ENCODE data around the gene RASL11A. TPM values are rescaled to one million over a fixed set of nuclear protein-coding genes. Genes with fewer than 3 reads are reported as not detected.

RASL11A gene
- total and polyA plus RNA-seq, 2 of the 13 experiments (the other 11 are each of a cell fraction or from before 2014, with no cell fraction given): 3.0 to 4.1 TPM

- TF ChIP-seq, protein P1, sequence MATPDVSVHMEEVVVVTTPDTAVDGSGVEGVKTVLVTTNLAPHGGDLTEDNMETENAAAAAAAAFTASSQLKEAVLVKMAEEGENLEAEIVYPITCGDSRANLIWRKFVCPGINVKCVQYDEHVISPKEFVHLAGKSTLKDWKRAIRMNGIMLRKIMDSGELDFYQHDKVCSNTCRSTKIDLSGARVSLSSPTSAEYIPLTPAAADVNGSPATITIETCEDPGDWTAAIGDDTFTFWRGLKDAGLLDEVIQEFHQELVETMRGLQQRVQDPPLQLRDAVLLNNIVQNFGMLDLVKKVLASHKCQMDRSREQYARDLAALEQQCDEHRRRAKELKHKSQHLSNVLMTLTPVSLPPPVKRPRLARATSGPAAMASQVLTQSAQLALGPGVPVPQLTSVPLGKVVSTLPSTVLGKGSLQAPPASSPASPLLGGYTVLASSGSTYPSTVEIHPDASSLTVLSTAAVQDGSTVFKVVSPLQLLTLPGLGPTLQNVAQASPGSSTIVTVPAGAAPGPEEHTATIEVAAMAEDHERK (CRISPR knock-in tag; IDR thresholded peaks at IDR 0.05; ENCODE audit: low read depth): no peak
- TF ChIP-seq PHF21A (CRISPR knock-in tag; IDR thresholded peaks at IDR 0.05): peak; percentile 60
- TF ChIP-seq ZNF333 (CRISPR knock-in tag; IDR thresholded peaks at IDR 0.05; ENCODE audit: borderline replicate concordance): 0 out of 2 replicates have a peak, but pooled peaks have one; percentile 31
- TF ChIP-seq, protein P2, sequence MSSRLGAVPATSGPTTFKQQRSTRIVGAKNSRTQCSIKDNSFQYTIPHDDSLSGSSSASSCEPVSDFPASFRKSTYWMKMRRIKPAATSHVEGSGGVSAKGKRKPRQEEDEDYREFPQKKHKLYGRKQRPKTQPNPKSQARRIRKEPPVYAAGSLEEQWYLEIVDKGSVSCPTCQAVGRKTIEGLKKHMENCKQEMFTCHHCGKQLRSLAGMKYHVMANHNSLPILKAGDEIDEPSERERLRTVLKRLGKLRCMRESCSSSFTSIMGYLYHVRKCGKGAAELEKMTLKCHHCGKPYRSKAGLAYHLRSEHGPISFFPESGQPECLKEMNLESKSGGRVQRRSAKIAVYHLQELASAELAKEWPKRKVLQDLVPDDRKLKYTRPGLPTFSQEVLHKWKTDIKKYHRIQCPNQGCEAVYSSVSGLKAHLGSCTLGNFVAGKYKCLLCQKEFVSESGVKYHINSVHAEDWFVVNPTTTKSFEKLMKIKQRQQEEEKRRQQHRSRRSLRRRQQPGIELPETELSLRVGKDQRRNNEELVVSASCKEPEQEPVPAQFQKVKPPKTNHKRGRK (CRISPR knock-in tag; IDR thresholded peaks at IDR 0.05): no peak
- TF ChIP-seq, protein P3, sequence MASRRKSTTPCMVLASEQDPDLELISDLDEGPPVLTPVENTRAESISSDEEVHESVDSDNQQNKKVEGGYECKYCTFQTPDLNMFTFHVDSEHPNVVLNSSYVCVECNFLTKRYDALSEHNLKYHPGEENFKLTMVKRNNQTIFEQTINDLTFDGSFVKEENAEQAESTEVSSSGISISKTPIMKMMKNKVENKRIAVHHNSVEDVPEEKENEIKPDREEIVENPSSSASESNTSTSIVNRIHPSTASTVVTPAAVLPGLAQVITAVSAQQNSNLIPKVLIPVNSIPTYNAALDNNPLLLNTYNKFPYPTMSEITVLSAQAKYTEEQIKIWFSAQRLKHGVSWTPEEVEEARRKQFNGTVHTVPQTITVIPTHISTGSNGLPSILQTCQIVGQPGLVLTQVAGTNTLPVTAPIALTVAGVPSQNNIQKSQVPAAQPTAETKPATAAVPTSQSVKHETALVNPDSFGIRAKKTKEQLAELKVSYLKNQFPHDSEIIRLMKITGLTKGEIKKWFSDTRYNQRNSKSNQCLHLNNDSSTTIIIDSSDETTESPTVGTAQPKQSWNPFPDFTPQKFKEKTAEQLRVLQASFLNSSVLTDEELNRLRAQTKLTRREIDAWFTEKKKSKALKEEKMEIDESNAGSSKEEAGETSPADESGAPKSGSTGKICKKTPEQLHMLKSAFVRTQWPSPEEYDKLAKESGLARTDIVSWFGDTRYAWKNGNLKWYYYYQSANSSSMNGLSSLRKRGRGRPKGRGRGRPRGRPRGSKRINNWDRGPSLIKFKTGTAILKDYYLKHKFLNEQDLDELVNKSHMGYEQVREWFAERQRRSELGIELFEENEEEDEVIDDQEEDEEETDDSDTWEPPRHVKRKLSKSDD (CRISPR knock-in tag; IDR thresholded peaks at IDR 0.05; ENCODE audit: low read depth): no peak
- no peak for TF ChIP-seq RARG (CRISPR knock-in tag; IDR thresholded peaks at IDR 0.05; ENCODE audit: low read depth)
- TF ChIP-seq ZIK1 (CRISPR knock-in tag; IDR thresholded peaks at IDR 0.05; ENCODE audit: borderline replicate concordance, low read depth): 0 out of 2 replicates have a peak, but pooled peaks have one; percentile 54
- 0 out of 2 replicates have a peak, but pooled peaks have one; percentile 43 for TF ChIP-seq DNMT1 (CRISPR knock-in tag; IDR thresholded peaks at IDR 0.05)
- TF ChIP-seq, protein P4, sequence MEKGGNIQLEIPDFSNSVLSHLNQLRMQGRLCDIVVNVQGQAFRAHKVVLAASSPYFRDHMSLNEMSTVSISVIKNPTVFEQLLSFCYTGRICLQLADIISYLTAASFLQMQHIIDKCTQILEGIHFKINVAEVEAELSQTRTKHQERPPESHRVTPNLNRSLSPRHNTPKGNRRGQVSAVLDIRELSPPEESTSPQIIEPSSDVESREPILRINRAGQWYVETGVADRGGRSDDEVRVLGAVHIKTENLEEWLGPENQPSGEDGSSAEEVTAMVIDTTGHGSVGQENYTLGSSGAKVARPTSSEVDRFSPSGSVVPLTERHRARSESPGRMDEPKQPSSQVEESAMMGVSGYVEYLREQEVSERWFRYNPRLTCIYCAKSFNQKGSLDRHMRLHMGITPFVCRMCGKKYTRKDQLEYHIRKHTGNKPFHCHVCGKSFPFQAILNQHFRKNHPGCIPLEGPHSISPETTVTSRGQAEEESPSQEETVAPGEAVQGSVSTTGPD (CRISPR knock-in tag; IDR thresholded peaks at IDR 0.05): no peak; the same call in 1 of the 2 replicates
- TF ChIP-seq ZNF44 (CRISPR knock-in tag; IDR thresholded peaks at IDR 0.05): no peak
- TF ChIP-seq, protein P5, sequence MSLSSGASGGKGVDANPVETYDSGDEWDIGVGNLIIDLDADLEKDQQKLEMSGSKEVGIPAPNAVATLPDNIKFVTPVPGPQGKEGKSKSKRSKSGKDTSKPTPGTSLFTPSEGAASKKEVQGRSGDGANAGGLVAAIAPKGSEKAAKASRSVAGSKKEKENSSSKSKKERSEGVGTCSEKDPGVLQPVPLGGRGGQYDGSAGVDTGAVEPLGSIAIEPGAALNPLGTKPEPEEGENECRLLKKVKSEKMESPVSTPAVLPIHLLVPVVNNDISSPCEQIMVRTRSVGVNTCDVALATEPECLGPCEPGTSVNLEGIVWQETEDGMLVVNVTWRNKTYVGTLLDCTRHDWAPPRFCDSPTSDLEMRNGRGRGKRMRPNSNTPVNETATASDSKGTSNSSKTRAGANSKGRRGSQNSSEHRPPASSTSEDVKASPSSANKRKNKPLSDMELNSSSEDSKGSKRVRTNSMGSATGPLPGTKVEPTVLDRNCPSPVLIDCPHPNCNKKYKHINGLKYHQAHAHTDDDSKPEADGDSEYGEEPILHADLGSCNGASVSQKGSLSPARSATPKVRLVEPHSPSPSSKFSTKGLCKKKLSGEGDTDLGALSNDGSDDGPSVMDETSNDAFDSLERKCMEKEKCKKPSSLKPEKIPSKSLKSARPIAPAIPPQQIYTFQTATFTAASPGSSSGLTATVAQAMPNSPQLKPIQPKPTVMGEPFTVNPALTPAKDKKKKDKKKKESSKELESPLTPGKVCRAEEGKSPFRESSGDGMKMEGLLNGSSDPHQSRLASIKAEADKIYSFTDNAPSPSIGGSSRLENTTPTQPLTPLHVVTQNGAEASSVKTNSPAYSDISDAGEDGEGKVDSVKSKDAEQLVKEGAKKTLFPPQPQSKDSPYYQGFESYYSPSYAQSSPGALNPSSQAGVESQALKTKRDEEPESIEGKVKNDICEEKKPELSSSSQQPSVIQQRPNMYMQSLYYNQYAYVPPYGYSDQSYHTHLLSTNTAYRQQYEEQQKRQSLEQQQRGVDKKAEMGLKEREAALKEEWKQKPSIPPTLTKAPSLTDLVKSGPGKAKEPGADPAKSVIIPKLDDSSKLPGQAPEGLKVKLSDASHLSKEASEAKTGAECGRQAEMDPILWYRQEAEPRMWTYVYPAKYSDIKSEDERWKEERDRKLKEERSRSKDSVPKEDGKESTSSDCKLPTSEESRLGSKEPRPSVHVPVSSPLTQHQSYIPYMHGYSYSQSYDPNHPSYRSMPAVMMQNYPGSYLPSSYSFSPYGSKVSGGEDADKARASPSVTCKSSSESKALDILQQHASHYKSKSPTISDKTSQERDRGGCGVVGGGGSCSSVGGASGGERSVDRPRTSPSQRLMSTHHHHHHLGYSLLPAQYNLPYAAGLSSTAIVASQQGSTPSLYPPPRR (CRISPR knock-in tag; IDR thresholded peaks at IDR 0.05; ENCODE audit: borderline replicate concordance): 0 out of 2 replicates have a peak, but pooled peaks have one; percentile 27
- no peak for TF ChIP-seq FOXA1 (IDR thresholded peaks at IDR 0.05)
- no peak for TF ChIP-seq FOXA1 (CRISPR knock-in tag; IDR thresholded peaks at IDR 0.05)
These were observed at the start of gene RASL11A (continued) for GRCh38 chr13:27270594-27271520.
